IgD-negative memory B cell (primary cell): ENCODE measurements around the gene TUBA8. TPM values are rescaled to one million over a fixed set of nuclear protein-coding genes. Genes with fewer than 3 reads are reported as not detected.
"Not testable (repeated sequence)": the region's sequence is repeated elsewhere in the genome, so short reads cannot be mapped to it uniquely, and the experiment has no call there.

Experiments
- H3K27ac Mint-ChIP-seq, 3 donors: one replicate each; pipeline ENCODE4 v1.8.0; 2020 to 2022; ENCODE audit warnings: mild to moderate bottlenecking in 3 of 3, mixed read lengths in 3 of 3, moderate library complexity in 1 of 3
- H3K27me3 Mint-ChIP-seq: one replicate; pipeline ENCODE4 v1.8.0; 2021; ENCODE audit warnings: mixed read lengths
- H3K36me3 Mint-ChIP-seq: one replicate; pipeline ENCODE4 v1.8.0; 2020; ENCODE audit warnings: mild to moderate bottlenecking, mixed read lengths
- H3K4me1 Mint-ChIP-seq, 3 donors: one replicate each; pipeline ENCODE4 v1.8.0; 2020 to 2022; ENCODE audit warnings: mixed read lengths in 3 of 3, mild to moderate bottlenecking in 1 of 3
- H3K4me3 Mint-ChIP-seq, 4 donors: one replicate each; pipeline ENCODE4 v1.8.0; 2020 to 2022; ENCODE audit warnings: mild to moderate bottlenecking in 4 of 4, mixed read lengths in 4 of 4, moderate library complexity in 3 of 4
- H3K9me3 Mint-ChIP-seq, 3 donors: one replicate each; pipeline ENCODE4 v1.8.0; 2020 to 2021; ENCODE audit warnings: mixed read lengths in 3 of 3, mild to moderate bottlenecking in 1 of 3
- polyA plus RNA-seq: library from polyadenylated mRNA; unstranded; fragments of 300-500 nt; fragmentation: Illumina TruSeq; gene quantifications from one replicate; pipeline ENCODE4 v1.2.3, GENCODE V29; 2021

TUBA8 gene
- 2.8 TPM for polyA plus RNA-seq

DNA sequence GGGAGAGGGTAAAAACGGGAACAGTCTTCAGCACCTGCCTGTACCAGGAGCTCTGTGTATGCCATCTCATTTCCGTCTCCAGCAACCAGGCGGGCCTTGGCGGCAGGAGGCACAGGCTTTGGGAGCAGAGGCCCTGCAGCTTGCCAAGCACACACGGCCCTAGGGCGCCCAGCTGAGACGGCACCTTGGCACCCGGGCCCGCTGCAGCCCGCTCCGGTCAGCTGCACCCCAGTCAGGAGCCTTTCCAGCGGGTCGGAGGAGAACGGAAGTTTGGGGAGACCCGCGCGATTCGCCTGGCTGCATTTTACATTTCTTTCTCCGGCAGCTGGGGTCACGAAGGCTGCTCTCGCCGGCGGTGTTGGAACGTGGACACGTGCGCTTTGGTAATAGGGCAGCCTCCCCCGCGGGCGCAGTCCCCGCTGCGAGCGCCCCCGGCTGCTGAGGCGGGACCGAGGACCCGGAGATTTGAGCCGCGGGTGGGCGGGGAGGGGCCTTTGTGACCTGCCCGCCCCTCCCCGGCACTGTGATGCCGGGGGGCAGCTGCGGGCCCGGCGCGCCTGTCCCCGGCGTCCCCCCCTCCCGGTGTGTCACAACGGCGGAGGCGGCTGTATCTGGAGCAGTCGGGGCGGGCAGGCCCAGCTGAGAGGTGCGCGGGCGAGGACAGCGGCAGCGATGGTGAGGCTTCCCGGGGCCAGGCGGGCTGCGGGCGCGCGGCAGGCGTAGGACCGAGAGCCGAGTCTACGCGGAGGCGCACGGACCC lies at the start of gene TUBA8:
TSS of gene TUBA8 (plus strand) at position 616 of the 760 bp plus-strand sequence. CDS start at position 673, 57 bp downstream.
- Mint-ChIP-seq H3K27me3 (peaks cover 23% of the 10 kb centered on the region), H3K36me3 (peaks cover 3% of the 10 kb centered on the region), H3K4me3 (peak within 1 kb of the TSS; percentile 14 to 84 (median 70)), H3K4me1 (peaks cover 7 to 15% (median 13%) of the 10 kb centered on the region in 3 donors), H3K27ac (no peak within 1 kb of the TSS), H3K9me3 (peaks cover 0 to 6% (median 2%) of the 10 kb centered on the region in 3 donors)

- Mint-ChIP-seq H3K27me3 (peaks cover 1% of the 10 kb centered on the region), H3K9me3 (no peaks in the 10 kb centered on the region), H3K4me3 (no peak overlapping the region), H3K36me3 (no peaks in the 10 kb centered on the region), H3K4me1 (peaks cover 34 to 53% (median 37%) of the 10 kb centered on the region in 3 donors), H3K27ac (no peak overlapping the region)
Observed at GRCh38 chr22:18062421-18062820, 48.2 kb upstream of the TUBA8 start.

DNA sequence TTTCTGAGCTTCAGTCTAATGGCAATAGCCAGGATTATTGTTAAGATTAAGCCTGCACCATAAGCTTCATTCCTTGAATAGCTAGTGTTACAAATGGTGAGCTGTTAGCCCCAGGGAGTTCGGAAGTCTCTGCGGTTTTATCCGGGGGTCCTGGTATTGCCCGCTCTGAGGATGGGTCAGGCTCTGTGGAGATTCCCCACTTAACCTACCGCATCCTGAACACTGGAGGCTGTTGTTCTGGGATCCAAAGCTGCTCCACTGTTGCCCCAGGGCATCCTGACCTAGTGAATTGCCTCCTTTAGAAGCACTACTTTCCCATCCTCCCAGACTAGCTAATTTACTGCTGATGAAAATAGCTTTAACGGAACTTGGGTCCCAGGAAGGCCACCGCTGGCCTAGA lies 47.3 kb upstream of the TUBA8 start:
- H3K4me3 Mint-ChIP-seq = peak overlapping the region in 1 of 4 donors; percentile 3
- H3K27me3 Mint-ChIP-seq = peaks cover 1% of the 10 kb centered on the region
- no peaks in the 10 kb centered on the region for H3K9me3 Mint-ChIP-seq
- H3K36me3 Mint-ChIP-seq = no peaks in the 10 kb centered on the region
- H3K27ac Mint-ChIP-seq = peak overlapping the region in 1 of 3 donors; percentile 67
- H3K4me1 Mint-ChIP-seq = peaks cover 34 to 53% (median 37%) of the 10 kb centered on the region in 3 donors

GRCh38 chr22:18063715-18064114 lies 46.9 kb upstream of the TUBA8 start:
- not testable (repeated sequence) for H3K27me3 Mint-ChIP-seq
- peaks cover 35 to 53% (median 38%) of the 10 kb centered on the region in 3 donors for H3K4me1 Mint-ChIP-seq

DNA sequence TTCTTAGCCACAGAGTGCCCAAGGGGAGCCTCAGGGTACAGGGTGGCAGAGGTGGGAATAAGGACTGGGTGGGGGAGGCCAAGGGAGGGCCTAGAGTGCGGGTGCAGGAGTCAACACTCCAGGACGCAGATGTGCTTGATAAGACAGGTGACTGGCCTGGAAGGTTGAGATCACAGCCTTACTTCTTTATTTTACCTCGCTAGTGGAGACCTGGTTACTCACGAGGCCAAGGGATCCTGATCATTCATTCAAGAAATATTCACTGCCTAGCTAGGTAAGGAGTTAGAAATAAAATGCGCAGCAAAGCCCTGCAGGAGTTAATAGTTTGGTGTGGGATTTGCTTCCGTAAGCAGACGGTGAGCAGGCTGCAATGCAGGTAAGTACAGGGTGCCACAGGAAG lies 46.0 kb upstream of the TUBA8 start:
- Mint-ChIP-seq H3K27ac (no peak overlapping the region), H3K4me1 (peaks cover 40 to 54% (median 45%) of the 10 kb centered on the region in 3 donors), H3K36me3 (no peaks in the 10 kb centered on the region), H3K27me3 (peaks cover 1% of the 10 kb centered on the region), H3K4me3 (peak overlapping the region in 2 of 4 donors; percentile 37 to 92), H3K9me3 (no peaks in the 10 kb centered on the region)

More at GRCh38 chr22:18063715-18064114, 46.9 kb upstream of the TUBA8 start:
- H3K36me3 Mint-ChIP-seq, H3K9me3 Mint-ChIP-seq, H3K4me3 Mint-ChIP-seq: not testable (repeated sequence)
- peak overlapping the region in 1 of 3 donors; percentile 67 for H3K27ac Mint-ChIP-seq

DNA sequence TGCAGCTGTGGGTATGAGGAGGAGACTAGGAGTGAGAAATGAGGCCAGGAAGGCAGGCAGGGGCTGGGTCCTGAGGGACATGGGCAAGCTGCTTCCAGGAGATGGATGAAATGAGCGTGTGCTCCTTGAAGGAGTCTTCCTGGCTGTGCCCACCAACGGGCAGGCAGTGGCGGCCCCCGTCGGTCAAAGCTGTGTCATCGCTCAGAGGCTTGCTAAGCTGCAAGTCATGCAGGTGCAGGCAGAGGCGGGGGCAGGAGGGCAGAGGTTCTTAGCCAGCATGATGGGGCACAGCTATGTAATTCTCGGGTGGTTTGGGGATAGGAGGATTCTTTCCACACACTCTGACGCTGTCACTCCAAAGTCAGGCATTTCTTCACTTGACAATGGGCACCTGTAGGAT lies 45.4 kb upstream of the TUBA8 start:
- Mint-ChIP-seq H3K36me3 (no peaks in the 10 kb centered on the region), H3K4me1 (peaks cover 40 to 55% (median 43%) of the 10 kb centered on the region in 3 donors), H3K4me3 (peak overlapping the region; percentile 14 to 92 (median 56)), H3K27ac (peak overlapping the region in 1 of 3 donors; percentile 37), H3K9me3 (no peaks in the 10 kb centered on the region), H3K27me3 (peaks cover 1% of the 10 kb centered on the region)

DNA sequence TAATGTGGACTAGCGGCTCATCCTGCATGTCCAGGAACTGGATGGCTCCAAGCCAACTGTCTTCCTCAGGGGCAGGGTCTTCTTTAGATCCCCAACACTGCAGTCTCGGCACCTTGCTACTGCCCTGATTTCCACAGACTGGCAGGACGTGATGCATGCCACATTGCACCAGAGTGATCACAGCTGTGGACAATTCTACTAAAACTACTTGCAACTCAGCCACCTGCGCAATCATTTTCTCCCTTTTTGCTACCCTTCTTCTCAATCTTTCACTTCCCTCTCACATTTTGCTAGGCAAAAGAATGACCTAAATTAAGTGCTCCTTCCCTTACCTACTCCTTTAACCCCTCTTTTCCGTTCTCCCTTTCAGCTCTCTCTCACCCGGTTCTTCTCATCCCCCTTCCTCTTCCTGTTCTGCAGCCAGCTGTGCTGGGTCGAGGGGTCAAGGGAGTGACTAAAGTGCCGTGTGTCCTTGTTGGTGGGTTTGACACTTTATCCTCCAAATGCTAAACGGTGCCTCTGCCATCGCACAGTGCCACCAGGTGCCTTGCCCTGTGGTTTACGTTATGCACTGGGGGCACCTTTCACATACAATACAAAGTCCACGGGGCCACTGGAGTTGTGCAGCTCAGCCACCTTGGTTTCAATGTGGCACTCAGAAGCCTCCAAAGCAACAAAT lies 44.3 kb upstream of the TUBA8 start:
- no peaks in the 10 kb centered on the region for H3K36me3 Mint-ChIP-seq
- H3K4me3 Mint-ChIP-seq = peak overlapping the region; percentile 5 to 92 (median 49)
- no peaks in the 10 kb centered on the region for H3K9me3 Mint-ChIP-seq
- peaks cover 41 to 65% (median 42%) of the 10 kb centered on the region in 3 donors for H3K4me1 Mint-ChIP-seq
- H3K27ac Mint-ChIP-seq = peak overlapping the region; percentile 30 to 84 (median 79)
- peaks cover 1% of the 10 kb centered on the region for H3K27me3 Mint-ChIP-seq

DNA sequence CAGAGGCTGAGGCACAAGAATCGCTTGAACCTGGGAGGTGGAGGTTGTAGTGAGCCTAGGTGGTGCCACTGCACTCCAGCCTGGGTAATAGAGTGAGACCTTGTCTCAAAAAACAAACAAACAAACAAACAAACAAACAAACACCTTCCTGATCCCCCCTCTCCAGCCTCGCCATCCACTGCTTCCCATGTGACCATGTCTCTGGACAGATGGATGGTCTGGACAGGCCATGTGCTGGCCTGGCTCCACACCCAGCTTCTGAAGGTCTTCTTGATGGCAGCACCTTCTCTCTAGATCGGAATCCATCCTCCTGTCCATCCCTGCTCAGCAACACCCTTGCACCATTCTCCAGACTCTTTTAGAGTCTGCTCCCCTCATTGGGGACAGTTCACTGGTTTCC lies 43.5 kb upstream of the TUBA8 start:
- H3K27me3 Mint-ChIP-seq = peaks cover 1% of the 10 kb centered on the region
- H3K4me1 Mint-ChIP-seq = peaks cover 49 to 72% (median 50%) of the 10 kb centered on the region in 3 donors
- H3K36me3 Mint-ChIP-seq = no peaks in the 10 kb centered on the region
- no peaks in the 10 kb centered on the region for H3K9me3 Mint-ChIP-seq
- H3K4me3 Mint-ChIP-seq = peak overlapping the region in 2 of 4 donors; percentile 11 to 76
- peak overlapping the region; percentile 14 to 89 (median 36) for H3K27ac Mint-ChIP-seq

- H3K4me3 Mint-ChIP-seq = peak overlapping the region; percentile 11 to 77 (median 44)
- H3K27ac Mint-ChIP-seq = peak overlapping the region in 2 of 3 donors; percentile 14 to 89
- peaks cover 1% of the 10 kb centered on the region for H3K27me3 Mint-ChIP-seq
- H3K9me3 Mint-ChIP-seq = no peaks in the 10 kb centered on the region
- no peaks in the 10 kb centered on the region for H3K36me3 Mint-ChIP-seq
- H3K4me1 Mint-ChIP-seq = peaks cover 52 to 76% (median 54%) of the 10 kb centered on the region in 3 donors
Observed at GRCh38 chr22:18067548-18068341, 42.9 kb upstream of the TUBA8 start.

DNA sequence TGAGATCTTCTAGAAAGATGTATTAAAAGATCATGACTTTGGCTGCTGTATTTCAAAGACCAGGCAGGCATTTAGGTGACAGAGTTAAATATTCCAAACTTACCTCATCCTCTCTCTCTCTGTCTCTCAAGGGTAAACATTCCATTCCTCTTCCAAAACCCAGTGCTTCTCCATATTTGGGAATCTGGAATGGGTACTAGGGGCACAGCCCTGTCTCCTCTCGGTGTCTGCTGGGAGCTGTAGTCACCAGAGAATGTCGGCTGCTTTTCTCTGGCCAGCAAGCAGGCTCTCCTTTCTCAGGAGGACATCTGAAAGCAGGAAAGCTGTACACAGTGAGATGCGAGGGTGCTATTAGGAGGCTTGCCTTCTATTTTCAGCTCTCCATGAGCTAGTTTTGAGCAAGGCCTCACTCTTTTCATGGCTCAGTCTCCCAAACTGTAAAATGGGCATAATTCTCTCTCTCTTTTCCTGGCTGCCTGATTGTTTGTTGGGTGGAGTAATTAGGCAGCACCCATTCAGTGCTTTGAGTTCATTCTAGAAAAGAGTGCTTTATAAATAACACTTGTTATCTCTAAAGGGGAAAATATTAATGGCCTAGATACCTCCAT lies 42.1 kb upstream of the TUBA8 start:
- Mint-ChIP-seq H3K27me3 (peaks cover 1% of the 10 kb centered on the region), H3K9me3 (no peaks in the 10 kb centered on the region)

DNA sequence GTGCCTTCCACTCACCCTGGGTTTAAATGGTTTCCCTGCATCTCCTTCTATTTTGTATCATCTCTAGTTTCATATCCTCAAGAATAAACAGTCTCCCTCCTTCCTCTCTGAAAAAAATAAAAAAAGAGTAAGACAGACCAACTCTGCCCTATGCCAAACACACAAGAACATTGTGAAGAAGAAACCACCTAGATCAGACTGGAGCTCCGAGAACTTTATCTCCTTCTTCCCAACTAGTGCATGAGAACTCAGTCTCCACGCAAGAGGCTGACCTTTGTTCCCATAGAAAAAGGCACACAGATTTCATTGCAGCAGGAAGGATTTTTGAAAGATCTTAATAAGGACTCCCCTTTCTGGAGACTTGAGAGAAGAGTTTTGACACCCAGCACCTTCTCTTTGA lies 41.6 kb upstream of the TUBA8 start:
- H3K4me1 Mint-ChIP-seq = peaks cover 52 to 76% (median 54%) of the 10 kb centered on the region in 3 donors
- no peaks in the 10 kb centered on the region for H3K9me3 Mint-ChIP-seq
- H3K4me3 Mint-ChIP-seq = peak overlapping the region in 2 of 4 donors; percentile 36 to 62
- peak overlapping the region in 2 of 3 donors; percentile 48 to 49 for H3K27ac Mint-ChIP-seq
- H3K27me3 Mint-ChIP-seq = peaks cover 1% of the 10 kb centered on the region
- no peaks in the 10 kb centered on the region for H3K36me3 Mint-ChIP-seq

More for the DNA sequence above, 42.1 kb upstream of the TUBA8 start:
- Mint-ChIP-seq H3K4me1 (peaks cover 52 to 76% (median 54%) of the 10 kb centered on the region in 3 donors), H3K27ac (peak overlapping the region in 2 of 3 donors; percentile 48 to 49), H3K4me3 (peak overlapping the region in 1 of 4 donors; percentile 62), H3K36me3 (no peaks in the 10 kb centered on the region)

DNA sequence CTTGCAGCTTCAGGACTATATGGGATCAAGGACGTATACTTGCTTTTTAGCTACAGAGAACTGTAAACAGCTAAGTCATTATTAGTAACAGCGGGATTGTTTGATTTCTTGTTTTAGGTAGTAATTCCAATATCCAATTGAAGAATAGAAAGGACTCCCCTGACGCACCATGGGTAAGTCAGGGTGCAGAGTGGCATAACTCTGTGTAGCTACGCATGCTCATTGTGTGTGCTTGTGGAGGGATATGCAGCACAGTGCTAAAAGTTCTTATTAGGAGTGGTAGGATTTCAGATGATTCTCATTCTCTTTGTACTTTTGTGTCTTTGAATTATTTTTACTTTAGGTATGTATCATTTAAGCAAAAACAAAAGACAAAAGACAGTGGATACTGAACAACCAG lies 40.6 kb upstream of the TUBA8 start:
- H3K4me1 Mint-ChIP-seq = peaks cover 48 to 73% (median 51%) of the 10 kb centered on the region in 3 donors
- H3K36me3 Mint-ChIP-seq = no peaks in the 10 kb centered on the region
- H3K9me3 Mint-ChIP-seq = no peaks in the 10 kb centered on the region
- H3K4me3 Mint-ChIP-seq = peak overlapping the region in 1 of 4 donors; percentile 35
- peak overlapping the region in 1 of 3 donors; percentile 63 for H3K27ac Mint-ChIP-seq
- H3K27me3 Mint-ChIP-seq = peaks cover 1% of the 10 kb centered on the region

DNA sequence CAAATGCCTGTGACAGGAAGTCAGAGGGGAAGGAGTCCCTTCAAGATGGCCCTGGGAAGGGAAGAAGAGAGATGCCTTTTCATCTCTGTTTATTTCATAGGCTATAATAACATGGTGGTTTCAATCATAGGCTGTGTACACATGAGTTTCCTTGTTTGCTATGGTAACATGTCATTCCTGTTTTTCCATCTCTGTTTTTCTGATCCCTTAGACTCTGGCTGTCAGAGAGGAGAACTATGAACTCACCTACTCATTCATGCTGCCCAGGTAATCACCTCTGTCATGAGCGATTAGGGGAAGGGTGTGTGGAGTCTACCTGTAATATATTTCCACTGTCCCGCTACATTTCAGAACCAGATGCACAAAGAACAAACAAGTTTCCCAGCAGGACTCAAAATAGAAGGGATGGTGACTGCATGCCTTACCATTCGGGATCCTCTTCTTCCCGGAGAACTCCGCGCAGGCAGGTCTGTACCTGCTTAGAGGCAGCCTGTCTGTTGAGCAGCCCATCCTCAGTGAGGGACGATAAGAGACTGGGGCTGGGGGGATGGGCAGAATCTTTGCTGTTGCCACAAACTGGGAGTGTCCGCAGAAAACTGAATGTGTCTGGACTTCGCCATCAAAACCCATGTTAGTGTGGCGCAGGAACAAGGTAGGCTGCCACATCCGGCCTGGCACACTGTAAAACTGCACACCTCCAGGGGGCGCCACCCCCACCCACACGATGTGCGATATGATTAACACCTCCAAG lies 39.9 kb upstream of the TUBA8 start:
- Mint-ChIP-seq H3K4me3 (peak overlapping the region in 1 of 4 donors; percentile 76), H3K27me3 (peaks cover 1% of the 10 kb centered on the region), H3K9me3 (no peaks in the 10 kb centered on the region), H3K4me1 (peaks cover 42 to 68% (median 45%) of the 10 kb centered on the region in 3 donors), H3K27ac (no peak overlapping the region), H3K36me3 (no peaks in the 10 kb centered on the region)
